WTC11 (cell line): ENCODE measurements around the gene TAF4. TPM values are rescaled to one million over a fixed set of nuclear protein-coding genes. Genes with fewer than 3 reads are reported as not detected.

Source experiments
- ATAC-seq: fragments of 200-7000 bp; cut with Tn5 transposase; 2 replicates; pipeline ENCODE4 v1.10.0; 2021; ENCODE audit warnings: mild to moderate bottlenecking, moderate library complexity
- CTCF ChIA-PET: fragments of 300-600 bp; sonication (Branson Sonifier 250); formaldehyde crosslinking; loops from one replicate; lab custom pipeline; 2021; ENCODE audit warnings: antibody characterized with exemption; lab: Charles Lee
- POLR2A ChIA-PET: fragments of 350-600 bp; sonication (Branson Sonifier 250); formaldehyde crosslinking; loops from one replicate; lab custom pipeline; 2021; ENCODE audit warnings: antibody characterized with exemption; lab: Charles Lee
- DNase-seq: peaks from one replicate; pipeline ENCODE4 v3.0.0; 2021; ENCODE audit warnings: low spot score
- H3K27ac Mint-ChIP-seq: 2 replicates; pipeline ENCODE4 v1.8.0; 2021; ENCODE audit warnings: mixed read lengths
- H3K27me3 Mint-ChIP-seq: 2 replicates; pipeline ENCODE4 v1.8.0; 2021; ENCODE audit warnings: low read depth, mild to moderate bottlenecking, moderate library complexity, mixed read lengths
- H3K36me3 Mint-ChIP-seq: 2 replicates; pipeline ENCODE4 v1.8.0; 2021; ENCODE audit warnings: mixed read lengths
- H3K4me1 Mint-ChIP-seq: 2 replicates; pipeline ENCODE4 v1.8.0; 2022; ENCODE audit warnings: mixed read lengths
- H3K4me3 Mint-ChIP-seq: 2 replicates; pipeline ENCODE4 v1.8.0; 2021; ENCODE audit warnings: mild to moderate bottlenecking, moderate library complexity, mixed read lengths
- H3K9me3 Mint-ChIP-seq: 2 replicates; pipeline ENCODE4 v1.8.0; 2021; ENCODE audit warnings: mixed read lengths
- FOXK1 ChIP-seq: sonication (generic); formaldehyde crosslinking; IDR thresholded peaks from 2 replicates; pipeline ENCODE4 v1.8.0; 2022; ENCODE audit warnings: mild to moderate bottlenecking, moderate library complexity, missing genetic modification reagents
- FOXP1 ChIP-seq: sonication (generic); formaldehyde crosslinking; IDR thresholded peaks from 2 replicates; pipeline ENCODE4 v1.8.0; 2022; ENCODE audit warnings: missing genetic modification reagents, mild to moderate bottlenecking, moderate library complexity, borderline replicate concordance
- JUN ChIP-seq: sonication (generic); formaldehyde crosslinking; IDR thresholded peaks from 2 replicates; pipeline ENCODE4 v1.8.0; 2023; ENCODE audit warnings: mild to moderate bottlenecking, missing genetic modification reagents
- MXD4 ChIP-seq: fragments of 250-450 bp; sonication (Bioruptor Pico); IDR thresholded peaks from 2 replicates; pipeline ENCODE4 v1.8.0; 2021; ENCODE audit warnings: mild to moderate bottlenecking, moderate library complexity, borderline replicate concordance
- ZBTB21 ChIP-seq: sonication (generic); formaldehyde crosslinking; IDR thresholded peaks from 2 replicates; pipeline ENCODE4 v1.8.1; 2023; ENCODE audit warnings: mild to moderate bottlenecking, missing genetic modification reagents, borderline replicate concordance
- ZNF396 ChIP-seq: fragments of 250-450 bp; sonication (Bioruptor Pico); IDR thresholded peaks from 2 replicates; pipeline ENCODE4 v1.8.0; 2021; ENCODE audit warnings: mild to moderate bottlenecking, moderate library complexity, borderline replicate concordance
- ZNF671 ChIP-seq: fragments of 250-450 bp; sonication (Bioruptor Pico); IDR thresholded peaks from 2 replicates; pipeline ENCODE4 v1.8.0; 2021; ENCODE audit warnings: mild to moderate bottlenecking
- total RNA-seq: library from RNA; stranded (reverse); gene quantifications from 3 replicates; pipeline ENCODE4 v1.2.3, GENCODE V29; 2021
- TF ChIP-seq, protein P1 (sequence below): sonication (generic); formaldehyde crosslinking; IDR thresholded peaks from 2 replicates; pipeline ENCODE4 v1.8.0; 2022; ENCODE audit warnings: mild to moderate bottlenecking, missing genetic modification reagents
- TF ChIP-seq, protein P2 (sequence below): sonication (generic); formaldehyde crosslinking; IDR thresholded peaks from 2 replicates; pipeline ENCODE4 v1.8.0; 2022; ENCODE audit warnings: mild to moderate bottlenecking, missing genetic modification reagents
- TF ChIP-seq, protein P3 (sequence below): sonication (generic); formaldehyde crosslinking; IDR thresholded peaks from 2 replicates; pipeline ENCODE4 v1.8.1; 2022; ENCODE audit warnings: mild to moderate bottlenecking, missing genetic modification reagents, moderate library complexity, borderline replicate concordance
- TF ChIP-seq, protein P4 (sequence below): sonication (generic); formaldehyde crosslinking; conservative IDR thresholded peaks from 2 replicates; pipeline ENCODE4 v1.8.1; 2023; ENCODE audit warnings: mild to moderate bottlenecking, low read depth, missing genetic modification reagents, moderate library complexity
- TF ChIP-seq, protein P5 (sequence below): fragments of 250-450 bp; sonication (Bioruptor Pico); IDR thresholded peaks from 2 replicates; pipeline ENCODE4 v1.9.0; 2021; ENCODE audit warnings: mild to moderate bottlenecking
- TF ChIP-seq, protein P6 (sequence below): sonication (generic); formaldehyde crosslinking; IDR thresholded peaks from 2 replicates; pipeline ENCODE4 v1.8.1; 2022; ENCODE audit warnings: low read depth, missing genetic modification reagents, borderline replicate concordance

Gene TAF4
- total RNA-seq, 1 experiment from 2014 or later, result 34.4 TPM

DNA sequence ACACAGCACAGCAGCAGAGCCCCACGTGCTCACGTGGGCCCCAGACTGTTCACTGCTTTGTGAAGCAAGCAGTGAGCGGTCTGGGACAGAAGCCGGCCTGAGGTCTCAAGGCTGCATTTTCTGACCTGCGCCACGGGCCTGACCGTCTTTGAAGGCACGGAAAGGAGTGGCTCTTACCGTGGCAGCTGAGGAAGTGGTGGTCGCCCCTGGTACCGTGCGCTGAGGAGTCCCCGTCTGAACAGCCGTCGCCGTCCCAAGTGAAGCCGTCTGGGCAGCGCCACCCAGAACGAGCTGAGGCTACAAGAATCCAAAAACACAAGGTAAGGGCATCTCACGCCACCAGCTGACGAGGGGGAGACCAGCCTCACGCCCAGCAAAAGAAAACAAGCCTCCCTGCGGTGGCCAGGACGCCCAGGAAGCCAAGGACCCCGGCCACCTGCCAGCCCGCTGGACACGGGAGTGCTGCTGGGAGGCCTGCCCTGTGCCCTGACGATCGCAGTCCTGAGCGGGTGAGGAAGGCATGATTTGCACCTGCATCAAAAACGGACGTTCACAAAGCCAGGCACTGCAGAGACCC, 55.7 kb downstream of the TAF4 start (continued):
- TF ChIP-seq, protein P1, sequence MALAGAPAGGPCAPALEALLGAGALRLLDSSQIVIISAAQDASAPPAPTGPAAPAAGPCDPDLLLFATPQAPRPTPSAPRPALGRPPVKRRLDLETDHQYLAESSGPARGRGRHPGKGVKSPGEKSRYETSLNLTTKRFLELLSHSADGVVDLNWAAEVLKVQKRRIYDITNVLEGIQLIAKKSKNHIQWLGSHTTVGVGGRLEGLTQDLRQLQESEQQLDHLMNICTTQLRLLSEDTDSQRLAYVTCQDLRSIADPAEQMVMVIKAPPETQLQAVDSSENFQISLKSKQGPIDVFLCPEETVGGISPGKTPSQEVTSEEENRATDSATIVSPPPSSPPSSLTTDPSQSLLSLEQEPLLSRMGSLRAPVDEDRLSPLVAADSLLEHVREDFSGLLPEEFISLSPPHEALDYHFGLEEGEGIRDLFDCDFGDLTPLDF, result no peak

DNA sequence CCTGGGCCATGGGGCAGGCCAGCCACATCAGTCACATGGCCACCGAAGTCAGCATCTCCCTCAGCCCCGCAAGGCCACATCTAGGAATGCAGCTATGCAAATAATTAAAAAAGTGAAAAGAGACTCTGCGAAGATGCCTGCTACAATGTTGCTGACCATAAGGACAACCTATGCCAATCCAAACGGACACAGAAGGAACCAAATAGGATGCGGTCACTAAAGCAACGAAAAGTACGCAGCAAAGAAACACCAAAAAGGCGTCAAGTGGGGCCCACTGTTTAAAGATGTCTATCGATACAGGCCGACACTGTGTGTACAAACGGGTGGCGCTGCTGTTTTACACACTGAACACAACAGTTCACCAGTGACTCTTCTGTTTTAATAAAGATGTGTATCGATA, 56.4 kb downstream of the TAF4 start:
- no peak for DNase-seq
- Mint-ChIP-seq H3K27ac (no peak overlapping the region), H3K4me1 (peaks cover 4% of the 10 kb centered on the region), H3K36me3 (peaks cover 44% of the 10 kb centered on the region), H3K27me3 (no peaks in the 10 kb centered on the region), H3K9me3 (no peaks in the 10 kb centered on the region), H3K4me3 (no peak overlapping the region)
- CTCF ChIA-PET, result no interaction called here
- TF ChIP-seq FOXP1 (CRISPR knock-in tag) (no peak), ZNF396 (CRISPR knock-in tag) (no peak), ZNF671 (CRISPR knock-in tag) (no peak), FOXK1 (CRISPR knock-in tag) (no peak)
- TF ChIP-seq, protein P2, sequence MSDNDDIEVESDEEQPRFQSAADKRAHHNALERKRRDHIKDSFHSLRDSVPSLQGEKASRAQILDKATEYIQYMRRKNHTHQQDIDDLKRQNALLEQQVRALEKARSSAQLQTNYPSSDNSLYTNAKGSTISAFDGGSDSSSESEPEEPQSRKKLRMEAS (CRISPR knock-in tag), result no peak
- TF ChIP-seq, protein P3, sequence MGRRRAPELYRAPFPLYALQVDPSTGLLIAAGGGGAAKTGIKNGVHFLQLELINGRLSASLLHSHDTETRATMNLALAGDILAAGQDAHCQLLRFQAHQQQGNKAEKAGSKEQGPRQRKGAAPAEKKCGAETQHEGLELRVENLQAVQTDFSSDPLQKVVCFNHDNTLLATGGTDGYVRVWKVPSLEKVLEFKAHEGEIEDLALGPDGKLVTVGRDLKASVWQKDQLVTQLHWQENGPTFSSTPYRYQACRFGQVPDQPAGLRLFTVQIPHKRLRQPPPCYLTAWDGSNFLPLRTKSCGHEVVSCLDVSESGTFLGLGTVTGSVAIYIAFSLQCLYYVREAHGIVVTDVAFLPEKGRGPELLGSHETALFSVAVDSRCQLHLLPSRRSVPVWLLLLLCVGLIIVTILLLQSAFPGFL (CRISPR knock-in tag), result no peak
- TF ChIP-seq, protein P4, sequence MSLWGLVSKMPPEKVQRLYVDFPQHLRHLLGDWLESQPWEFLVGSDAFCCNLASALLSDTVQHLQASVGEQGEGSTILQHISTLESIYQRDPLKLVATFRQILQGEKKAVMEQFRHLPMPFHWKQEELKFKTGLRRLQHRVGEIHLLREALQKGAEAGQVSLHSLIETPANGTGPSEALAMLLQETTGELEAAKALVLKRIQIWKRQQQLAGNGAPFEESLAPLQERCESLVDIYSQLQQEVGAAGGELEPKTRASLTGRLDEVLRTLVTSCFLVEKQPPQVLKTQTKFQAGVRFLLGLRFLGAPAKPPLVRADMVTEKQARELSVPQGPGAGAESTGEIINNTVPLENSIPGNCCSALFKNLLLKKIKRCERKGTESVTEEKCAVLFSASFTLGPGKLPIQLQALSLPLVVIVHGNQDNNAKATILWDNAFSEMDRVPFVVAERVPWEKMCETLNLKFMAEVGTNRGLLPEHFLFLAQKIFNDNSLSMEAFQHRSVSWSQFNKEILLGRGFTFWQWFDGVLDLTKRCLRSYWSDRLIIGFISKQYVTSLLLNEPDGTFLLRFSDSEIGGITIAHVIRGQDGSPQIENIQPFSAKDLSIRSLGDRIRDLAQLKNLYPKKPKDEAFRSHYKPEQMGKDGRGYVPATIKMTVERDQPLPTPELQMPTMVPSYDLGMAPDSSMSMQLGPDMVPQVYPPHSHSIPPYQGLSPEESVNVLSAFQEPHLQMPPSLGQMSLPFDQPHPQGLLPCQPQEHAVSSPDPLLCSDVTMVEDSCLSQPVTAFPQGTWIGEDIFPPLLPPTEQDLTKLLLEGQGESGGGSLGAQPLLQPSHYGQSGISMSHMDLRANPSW, result no peak
- POLR2A ChIA-PET, result no interaction called here
- no peak for ATAC-seq

DNA sequence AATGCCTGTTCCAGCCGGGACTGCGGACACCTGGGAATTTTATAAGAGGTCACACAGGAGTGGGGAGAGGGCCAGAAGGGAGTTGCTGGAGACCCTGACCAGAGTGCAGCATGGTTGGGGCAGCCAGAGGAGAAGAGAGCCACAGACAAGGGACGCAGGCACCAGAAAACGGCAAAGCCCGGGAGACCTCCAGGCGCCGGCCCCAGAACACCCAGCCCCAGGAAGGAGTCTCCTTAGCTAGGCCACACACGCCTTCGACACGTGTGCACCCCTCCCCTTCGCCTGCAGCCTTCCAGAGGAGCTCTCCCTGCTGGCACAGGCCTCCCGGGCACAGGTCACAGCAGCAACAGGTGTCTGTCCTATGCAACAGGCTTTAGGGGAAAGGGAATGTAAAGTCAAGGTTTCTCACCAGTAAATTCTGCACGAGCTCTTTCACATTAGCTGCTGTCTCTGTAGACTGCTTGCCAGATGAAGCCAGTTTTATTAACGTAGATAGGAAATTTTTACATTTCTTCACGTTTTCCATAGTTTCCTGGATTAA, 57.0 kb downstream of the TAF4 start:
- POLR2A ChIA-PET, result interaction anchor here (0.6 kb wide), 1 partner anchor 337 kb away, joined by 3 read pairs; no protein-coding TSS in a partner anchor
- no peaks in the 10 kb centered on the region for H3K27me3 Mint-ChIP-seq
- no peak overlapping the region for H3K4me3 Mint-ChIP-seq
- DNase-seq, result no peak
- ATAC-seq, result no peak
- peaks cover 4% of the 10 kb centered on the region for H3K4me1 Mint-ChIP-seq
- CTCF ChIA-PET, result no interaction called here
- peaks cover 44% of the 10 kb centered on the region for H3K36me3 Mint-ChIP-seq
- H3K9me3 Mint-ChIP-seq, result no peaks in the 10 kb centered on the region
- no peak for TF ChIP-seq ZBTB21 (CRISPR knock-in tag)
- TF ChIP-seq, protein P5, sequence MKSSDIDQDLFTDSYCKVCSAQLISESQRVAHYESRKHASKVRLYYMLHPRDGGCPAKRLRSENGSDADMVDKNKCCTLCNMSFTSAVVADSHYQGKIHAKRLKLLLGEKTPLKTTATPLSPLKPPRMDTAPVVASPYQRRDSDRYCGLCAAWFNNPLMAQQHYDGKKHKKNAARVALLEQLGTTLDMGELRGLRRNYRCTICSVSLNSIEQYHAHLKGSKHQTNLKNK (CRISPR knock-in tag), result no peak
- TF ChIP-seq MXD4 (CRISPR knock-in tag), result no peak
- TF ChIP-seq JUN (CRISPR knock-in tag), result no peak
- TF ChIP-seq, protein P6, sequence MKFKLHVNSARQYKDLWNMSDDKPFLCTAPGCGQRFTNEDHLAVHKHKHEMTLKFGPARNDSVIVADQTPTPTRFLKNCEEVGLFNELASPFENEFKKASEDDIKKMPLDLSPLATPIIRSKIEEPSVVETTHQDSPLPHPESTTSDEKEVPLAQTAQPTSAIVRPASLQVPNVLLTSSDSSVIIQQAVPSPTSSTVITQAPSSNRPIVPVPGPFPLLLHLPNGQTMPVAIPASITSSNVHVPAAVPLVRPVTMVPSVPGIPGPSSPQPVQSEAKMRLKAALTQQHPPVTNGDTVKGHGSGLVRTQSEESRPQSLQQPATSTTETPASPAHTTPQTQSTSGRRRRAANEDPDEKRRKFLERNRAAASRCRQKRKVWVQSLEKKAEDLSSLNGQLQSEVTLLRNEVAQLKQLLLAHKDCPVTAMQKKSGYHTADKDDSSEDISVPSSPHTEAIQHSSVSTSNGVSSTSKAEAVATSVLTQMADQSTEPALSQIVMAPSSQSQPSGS (CRISPR knock-in tag), result no peak
- H3K27ac Mint-ChIP-seq, result no peak overlapping the region
